Midbrain (tissue), 1 donor: ENCODE measurements around the gene ARL16.
"Not testable (repeated sequence)": the region's sequence is repeated elsewhere in the genome, so short reads cannot be mapped to it uniquely, and the experiment has no call there.

Source experiments
- DNase-seq: peaks from one replicate; lab custom pipeline; 2025; lab: John Stamatoyannopoulos, UW

Gene ARL16

GRCh38 chr17:81695211-81695610 lies 11.6 kb upstream of the ARL16 start:
- no peak for DNase-seq

- no peak for DNase-seq
Measured at GRCh38 chr17:81694810-81695209, 11.2 kb upstream of the ARL16 start.

DNA sequence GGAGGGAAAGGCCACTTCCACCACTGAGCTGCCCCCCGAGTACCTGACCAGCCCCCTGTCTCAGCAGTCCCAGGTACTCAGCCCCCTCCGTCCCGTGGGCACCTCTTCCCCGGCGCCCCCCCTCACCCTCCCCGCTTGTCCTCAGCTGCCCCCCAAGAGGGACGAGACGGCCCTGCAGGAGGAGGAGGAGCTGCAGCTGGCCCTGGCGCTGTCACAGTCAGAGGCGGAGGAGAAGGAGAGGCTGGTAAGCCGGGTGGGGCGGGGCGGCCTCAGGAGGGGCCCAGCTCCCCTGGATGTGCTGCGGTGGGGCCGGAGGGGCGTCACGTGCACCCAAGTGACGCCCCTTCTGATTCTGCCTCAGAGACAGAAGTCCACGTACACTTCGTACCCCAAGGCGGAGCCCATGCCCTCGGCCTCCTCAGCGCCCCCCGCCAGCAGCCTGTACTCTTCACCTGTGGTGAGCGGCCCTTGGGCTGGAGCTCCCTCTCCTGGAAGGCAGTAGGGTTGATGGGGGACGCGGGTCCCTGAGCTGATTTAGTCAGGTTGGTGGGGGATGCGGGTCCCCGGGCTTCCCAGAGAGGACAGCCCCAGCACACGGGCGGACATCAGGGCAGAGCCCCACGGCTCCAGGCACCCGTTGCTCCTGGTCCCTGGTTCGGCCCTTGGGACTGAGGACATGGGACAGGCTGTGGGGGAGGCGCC lies 10.1 kb upstream of the ARL16 start:
- DNase-seq, result no peak

- DNase-seq, result no peak
Measured at GRCh38 chr17:81691608-81692007, 8.0 kb upstream of the ARL16 start.

DNA sequence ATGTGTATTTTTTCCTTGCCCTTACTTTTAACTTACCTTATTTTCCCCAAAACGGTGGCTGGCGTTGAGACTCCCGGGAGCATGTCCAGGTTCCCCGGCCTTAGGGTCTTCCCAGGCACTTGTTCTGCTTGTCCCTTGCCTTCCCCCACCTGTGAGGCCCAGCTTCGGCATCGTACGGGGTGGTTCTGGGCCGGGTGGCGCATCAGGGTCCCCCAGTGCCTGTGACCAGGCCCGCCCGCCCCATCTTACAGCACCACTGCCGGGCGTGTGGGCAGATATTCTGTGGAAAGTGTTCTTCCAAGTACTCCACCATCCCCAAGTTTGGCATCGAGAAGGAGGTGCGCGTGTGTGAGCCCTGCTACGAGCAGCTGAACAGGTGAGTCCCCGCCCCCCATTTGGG lies 7.6 kb upstream of the ARL16 start:
- DNase-seq, result no peak

DNA sequence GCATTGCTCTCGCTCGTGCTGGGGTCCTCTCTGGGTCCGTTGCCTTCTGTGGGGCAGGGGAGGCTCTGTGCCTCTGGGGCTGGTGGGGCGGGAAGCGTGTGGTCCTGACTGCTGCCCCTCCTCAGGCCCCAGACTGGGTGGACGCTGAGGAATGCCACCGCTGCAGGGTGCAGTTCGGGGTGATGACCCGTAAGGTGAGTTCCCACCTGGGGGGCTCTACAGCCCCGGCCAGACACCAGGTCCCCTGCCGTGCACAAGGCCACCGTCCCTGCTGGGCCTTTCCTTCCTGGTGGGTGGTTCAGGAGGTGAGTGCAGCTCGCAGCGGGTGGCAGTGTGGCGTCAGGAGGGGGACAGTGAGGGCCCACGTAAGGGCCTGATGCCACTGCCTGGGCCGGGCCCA lies 7.0 kb upstream of the ARL16 start:
- DNase-seq, result no peak

DNA sequence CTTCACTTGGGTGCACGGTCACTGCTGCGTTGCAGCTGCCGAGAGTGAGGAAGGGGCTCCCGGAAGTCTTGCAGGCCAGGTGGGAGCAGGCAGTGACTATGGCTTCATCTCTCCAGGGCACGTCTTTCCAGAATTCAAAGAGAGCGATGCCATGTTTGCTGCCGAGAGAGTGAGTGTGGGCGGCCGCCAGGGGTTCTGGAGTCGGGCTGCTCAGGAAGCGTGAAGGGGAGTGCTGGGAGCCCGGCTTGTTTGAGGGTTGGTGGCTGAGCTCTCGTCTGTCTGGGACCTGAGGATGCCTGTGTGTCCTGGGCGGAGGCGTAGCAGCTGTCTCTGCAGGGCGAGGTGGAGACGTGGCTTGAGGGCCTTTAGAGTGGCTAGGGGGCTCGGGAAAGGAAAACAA lies 6.5 kb upstream of the ARL16 start:
- no peak for DNase-seq

DNA sequence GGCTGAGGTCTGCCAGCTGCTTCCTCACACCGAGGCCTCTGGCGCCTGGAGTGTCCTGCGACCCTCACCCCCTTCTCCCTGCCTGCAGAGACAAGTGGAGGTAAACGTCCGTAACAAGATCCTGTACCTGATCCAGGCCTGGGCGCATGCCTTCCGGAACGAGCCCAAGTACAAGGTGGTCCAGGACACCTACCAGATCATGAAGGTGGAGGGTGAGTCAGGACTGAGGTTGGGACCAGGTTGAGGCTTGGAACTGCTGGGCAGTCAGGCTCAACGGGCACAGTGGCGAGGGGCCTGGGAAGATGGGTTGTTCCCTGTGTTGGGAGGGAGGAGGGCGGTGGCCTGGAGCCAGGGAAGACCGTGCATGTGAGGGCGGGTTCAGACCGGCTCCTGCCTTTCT lies 5.0 kb upstream of the ARL16 start:
- DNase-seq, result no peak

DNA sequence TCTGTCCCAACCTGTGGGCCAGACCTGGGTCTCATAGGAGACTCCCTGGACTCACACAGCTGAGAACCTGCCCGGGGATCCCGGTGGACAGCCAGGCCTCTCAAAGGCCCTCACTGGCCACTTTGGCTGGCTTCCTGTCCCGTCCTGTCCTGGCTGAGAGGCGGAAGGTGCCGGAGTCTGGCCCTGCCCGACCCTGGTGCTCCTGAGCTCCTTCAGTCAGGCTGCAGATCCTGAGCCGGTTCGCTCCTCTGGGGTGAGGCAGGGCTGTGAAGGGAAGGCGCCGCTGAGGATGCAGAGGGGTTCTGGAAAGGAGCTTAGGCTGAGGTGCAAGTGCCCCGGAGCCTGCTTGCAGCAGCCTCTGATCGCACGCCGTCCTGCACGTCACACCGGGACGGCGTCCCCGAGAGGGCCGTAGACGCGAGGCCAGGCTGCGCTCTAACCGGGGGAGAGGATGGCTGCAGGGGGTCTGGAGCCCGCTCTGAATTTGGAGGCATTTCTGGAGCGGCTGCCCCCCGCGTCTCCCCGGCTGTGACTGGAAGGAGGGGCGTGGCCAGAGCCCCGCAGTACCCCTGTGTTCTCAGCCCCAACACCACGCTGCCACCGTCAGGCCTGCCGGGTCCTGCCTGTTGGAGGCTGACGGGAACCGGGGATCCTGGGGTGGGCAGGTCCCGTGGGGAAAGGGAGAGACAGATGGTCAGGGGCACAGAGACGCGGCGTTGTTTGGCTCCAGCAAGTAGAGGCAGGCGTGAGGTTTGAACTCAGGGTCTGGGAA lies 4.4 kb upstream of the ARL16 start:
- no peak for DNase-seq

DNA sequence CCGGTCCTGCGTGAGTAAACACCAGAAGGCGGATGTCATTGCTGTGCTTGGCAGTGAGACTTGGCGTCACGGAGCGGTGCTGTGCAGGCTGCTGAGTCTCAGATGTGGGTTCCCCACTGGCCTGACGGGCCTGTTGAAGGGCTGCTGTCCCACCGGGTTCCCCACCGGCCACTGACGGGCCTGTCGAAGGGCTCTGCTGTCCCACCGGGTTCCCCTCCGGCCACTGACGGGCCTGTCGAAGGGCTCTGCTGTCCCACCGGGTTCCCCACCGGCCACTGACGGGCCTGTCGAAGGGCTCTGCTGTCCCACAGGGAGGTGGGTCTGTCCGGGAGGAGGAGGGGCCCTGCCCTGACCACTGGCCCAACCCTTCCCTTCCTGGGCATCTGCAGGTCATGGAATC lies 3.0 kb upstream of the ARL16 start:
- no peak for DNase-seq

DNA sequence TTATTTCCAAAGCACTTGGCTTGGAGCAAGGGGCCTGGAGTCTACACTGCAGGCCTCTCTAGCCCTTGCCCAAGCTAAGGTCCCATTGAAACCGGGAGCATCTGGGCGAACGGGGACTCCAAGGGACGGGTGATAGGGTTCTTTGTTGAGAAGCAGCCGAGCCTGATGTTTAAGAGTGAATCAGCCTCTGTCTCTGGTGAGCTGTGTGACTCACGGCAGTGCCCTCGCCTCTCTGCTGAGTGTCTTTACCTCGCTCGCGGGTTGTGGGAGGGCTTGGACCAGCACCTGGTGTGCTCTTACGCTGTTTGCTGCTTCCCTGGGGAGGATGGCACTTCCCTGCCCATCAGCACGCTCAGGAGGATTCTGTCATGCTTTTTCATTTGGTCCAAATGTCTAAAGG lies 1.5 kb upstream of the ARL16 start:
- no peak for DNase-seq

- no peak for DNase-seq
Measured at GRCh38 chr17:81684442-81684911, 880 bp upstream of the ARL16 start.

GRCh38 chr17:81683208-81683583 lies 401 bp downstream of the ARL16 start:
- DNase-seq, result no peak

GRCh38 chr17:81682565-81683207 lies 911 bp downstream of the ARL16 start:
- DNase-seq, result no peak

GRCh38 chr17:81681672-81682071 lies 1.9 kb downstream of the ARL16 start:
- DNase-seq, result no peak

DNA sequence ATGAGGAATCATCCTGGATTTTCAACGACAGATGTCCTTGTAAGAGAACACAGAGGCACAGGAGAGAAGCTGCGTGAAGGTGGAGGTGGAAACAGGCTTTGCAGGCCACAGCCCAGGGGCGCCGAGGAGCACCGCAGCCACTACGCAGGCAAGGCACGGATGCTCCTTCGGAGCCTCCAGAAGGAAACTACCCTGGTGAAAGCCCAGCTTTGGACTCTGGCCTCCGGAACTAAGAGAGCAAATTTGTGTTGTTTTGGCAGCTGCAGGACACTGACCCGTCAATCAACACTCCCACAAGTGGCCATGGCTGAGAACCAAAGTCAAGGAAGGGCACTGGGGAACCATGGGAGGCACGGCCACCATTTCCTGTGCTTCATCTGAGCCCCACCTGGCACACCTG lies 3.4 kb downstream of the ARL16 start:
- no peak for DNase-seq

- DNase-seq, result no peak
Measured at GRCh38 chr17:81676906-81677305, 6.7 kb downstream of the ARL16 start.

- not testable (repeated sequence) for DNase-seq
Measured at GRCh38 chr17:81675515-81676221, 7.9 kb downstream of the ARL16 start.

DNA sequence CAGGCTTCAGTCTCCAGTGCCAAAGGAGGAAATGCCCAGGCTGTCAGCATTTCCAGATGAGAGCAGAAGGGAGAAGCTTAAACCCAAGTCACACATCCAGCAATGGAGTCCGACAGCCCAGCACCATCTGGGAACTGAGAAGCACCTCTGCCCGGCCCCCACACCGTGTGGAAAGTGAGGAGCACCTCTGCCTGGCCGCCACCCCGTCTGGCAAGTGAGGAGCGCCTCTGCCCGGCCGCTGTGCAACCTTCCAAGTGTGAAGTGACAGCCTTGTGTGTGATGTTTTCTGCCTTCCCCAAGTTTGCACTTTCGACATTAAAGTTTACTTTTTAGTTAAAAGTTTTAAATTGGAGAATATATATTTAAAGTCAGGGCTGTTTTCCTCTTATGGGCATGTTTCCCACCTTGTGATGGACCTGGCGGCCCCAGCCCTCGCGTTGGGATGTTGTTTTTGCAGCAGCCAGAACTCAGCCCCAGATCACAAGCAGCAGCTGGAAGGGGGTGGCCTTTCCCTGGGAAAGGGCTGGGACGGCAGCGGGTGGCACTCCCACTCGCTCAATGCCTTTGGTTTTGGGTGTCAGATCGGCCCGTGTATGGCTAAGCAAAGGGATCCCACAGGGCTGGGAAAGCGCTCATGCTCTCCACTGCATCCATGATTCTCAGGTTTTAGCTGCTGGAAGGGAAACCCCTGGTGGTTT lies 9.9 kb downstream of the ARL16 start:
- no peak for DNase-seq

- no peak for DNase-seq
Measured at GRCh38 chr17:81672954-81673353, 10.6 kb downstream of the ARL16 start.

DNA sequence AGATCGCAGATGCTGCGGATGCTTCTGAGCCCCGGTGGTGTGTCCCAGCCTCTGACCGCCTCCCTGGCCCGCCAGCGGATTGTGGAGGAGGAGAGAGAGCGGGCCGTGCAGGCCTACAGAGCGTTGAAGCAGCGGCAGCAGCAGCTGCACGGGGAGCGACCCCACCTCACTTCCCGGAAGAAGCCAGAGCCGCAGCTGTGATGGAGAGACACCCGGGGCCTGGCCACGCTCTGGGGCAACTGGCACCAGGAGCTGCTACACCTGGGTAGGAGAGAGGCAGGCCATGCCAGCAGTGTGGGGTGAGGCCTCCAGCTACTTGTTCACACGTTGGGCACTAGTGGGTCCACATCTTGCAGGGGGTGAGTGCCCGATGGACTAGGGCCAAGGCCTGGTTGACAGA lies 11.1 kb downstream of the ARL16 start:
- DNase-seq, result no peak

- no peak for DNase-seq
Measured at GRCh38 chr17:81667754-81668153, 15.8 kb downstream of the ARL16 start.
